GM18858 (cell line): Measurements from ENCODE around the gene CSPG5.

Experiments
- ATAC-seq: cut with Tn5 transposase; IDR thresholded peaks from one replicate; pipeline ENCODE4 v1.9.1; 2021; ENCODE audit not compliant: unreplicated experiment

Gene CSPG5, protein sequence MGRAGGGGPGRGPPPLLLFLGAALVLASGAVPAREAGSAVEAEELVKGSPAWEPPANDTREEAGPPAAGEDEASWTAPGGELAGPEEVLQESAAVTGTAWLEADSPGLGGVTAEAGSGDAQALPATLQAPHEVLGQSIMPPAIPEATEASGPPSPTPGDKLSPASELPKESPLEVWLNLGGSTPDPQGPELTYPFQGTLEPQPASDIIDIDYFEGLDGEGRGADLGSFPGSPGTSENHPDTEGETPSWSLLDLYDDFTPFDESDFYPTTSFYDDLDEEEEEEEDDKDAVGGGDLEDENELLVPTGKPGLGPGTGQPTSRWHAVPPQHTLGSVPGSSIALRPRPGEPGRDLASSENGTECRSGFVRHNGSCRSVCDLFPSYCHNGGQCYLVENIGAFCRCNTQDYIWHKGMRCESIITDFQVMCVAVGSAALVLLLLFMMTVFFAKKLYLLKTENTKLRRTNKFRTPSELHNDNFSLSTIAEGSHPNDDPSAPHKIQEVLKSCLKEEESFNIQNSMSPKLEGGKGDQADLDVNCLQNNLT

DNA sequence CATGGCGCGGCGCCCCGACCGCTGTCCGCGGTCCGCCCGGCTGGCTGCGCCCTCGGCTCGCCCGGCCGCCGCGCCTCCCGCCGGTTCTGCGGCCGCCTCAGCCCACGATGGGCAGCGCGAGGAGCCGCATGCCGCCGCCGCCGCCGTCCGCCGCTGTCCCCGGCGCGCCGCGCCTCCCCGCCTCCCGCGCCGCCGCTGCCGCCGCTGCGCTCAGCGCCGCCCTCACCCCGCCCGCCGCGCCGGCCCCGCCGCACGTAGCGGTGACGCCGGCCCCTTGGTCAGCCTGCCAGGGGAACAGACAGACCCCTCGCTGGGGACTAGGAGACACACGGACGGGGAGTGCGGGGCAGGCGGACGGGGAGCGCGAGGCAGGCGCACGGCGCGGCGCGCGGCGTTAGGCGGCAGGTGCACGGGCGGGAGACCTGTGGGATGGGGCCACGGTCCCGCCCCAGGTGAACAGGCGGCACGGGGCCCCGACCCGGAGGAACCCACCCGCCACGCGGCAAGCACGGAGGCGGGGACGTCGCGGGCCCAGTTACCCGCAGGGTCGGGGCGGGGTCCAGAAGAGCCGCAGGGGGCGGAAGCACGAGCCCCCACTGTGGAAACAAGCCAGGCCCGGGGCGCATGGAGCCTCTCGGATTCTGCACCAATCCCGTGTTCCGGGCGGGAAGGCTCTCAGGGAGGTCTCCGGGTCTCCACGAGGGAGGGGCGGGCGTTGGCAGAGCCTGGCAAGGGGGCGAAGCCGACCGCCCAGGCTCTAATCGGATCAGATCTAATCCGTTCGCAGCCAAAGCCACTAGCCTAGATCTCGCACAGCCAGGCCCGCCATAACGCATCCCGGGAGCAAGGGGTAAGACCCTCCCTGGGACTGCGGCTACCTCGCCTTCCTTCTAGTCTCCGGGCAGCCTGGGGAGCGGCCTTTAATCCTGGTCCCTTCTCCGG, at the start of gene CSPG5:
CSPG5 (minus strand) TSS at position 175 of the 942 bp plus-strand sequence; CDS start at position 3, 172 bp downstream.
- ATAC-seq: no peak

DNA sequence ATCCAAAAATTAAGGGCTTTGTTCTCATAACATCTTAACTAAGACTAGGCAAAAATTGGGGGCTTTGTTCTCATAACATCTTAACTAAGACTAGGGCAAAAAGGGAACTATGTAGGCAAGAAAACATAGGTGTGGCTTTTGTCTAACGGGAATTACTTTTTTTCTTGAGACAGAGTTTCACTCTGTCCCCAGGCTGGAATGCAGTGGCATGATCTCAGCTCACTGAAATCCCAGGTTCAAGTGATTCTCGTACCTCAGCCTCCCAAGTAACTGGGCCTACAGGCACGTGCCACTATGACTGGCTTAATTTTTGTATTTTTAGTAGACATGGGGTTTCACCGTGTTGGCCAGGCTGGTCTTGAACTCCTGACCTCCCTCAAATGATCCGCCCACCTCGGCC, 49.8 kb upstream of the CSPG5 start:
- no peak for ATAC-seq

DNA sequence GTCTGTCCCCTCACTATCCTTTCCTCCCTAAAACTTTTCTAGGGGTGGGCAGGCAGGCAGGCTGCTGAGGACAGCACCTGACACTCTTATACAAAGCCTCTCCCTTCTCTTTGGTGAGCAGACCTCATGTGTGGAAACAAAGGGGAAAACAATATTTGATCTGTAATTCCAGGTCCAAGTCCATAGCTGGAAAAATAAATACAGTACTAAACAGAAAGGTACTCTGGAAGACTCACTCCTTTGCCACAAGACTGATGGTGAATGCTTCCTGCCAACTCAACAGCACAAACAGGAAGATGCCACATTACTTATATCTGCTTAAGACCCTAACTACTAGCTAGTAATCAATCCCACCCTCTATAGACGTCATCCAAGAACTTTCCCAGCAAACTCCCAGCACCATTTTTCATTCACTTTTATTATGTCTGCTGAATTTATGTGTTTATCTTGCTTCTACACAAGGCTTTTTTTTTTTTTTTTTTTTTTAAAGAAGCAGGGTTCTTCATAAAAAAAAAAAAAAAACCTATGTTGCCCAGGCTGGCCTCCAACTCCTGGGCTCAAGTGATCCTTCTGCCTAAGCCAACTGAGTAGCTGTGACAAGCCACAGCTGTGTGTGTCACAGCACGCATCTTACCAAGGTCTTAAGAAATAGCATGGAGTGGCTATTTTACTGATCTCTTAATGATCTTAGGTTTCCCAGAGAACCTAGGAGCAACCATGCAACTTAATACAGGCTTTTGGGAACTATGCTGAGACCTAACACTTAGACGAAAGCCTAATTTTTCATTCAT, 44.2 kb upstream of the CSPG5 start:
- ATAC-seq: no peak

DNA sequence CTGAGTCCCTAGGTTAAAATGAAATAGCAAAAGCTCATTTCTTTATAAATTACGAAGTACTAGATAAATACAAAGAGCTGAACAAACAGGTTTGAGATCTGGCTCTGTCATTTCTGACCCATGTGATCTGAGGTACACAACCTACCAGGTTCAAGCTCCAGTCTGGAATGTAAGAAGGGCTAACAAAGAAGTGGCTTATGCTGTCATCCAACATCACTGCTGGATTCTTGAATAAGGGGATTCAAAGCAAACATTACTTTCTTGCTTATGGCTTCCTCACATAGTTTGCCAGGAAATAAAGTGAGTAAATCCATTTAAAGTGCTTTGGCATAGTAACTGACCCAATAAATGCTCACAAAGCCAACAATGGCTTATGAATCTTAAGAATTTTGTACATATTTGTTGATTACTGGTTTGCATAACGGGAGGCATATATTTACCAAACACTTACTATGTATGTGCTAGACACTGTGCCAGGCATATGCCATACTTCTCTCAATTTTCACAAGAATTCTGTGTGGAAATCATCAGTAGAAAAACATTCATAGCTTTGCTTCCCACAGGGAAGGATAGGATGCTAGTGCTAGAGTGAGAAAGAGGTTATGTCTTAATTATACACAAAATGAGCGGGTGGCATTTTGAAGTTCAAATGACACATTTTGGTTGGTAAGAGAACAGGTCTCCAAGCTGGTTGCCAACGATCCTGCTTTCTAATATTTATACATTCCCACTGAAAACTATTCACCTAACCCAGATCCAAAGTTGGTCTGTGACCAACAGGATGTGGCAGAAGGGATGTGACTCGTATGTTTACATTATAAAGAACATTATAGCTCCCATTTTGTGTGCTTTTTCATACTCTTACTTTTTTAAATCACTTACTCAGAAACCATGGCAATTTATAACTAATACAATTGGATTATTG, 38.7 kb upstream of the CSPG5 start:
- no peak for ATAC-seq

DNA sequence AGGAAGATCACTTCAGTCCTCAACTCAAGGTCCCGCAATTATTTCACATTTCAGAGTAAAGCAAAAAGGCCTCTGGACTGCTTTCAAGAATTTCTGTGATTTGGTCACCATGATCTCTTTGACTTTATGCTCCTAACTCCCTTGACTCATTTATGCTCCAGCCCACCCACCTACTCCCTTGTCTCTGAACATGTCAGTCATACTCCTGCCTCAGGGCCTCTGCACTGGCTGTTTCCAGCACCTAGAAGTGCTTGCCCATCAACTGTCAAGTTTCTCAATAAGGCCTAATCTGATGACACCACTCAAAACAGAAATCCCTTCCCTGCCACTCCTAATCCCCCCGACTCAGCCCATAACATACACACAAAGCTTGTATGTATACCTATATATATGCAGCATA, 36.1 kb upstream of the CSPG5 start:
- ATAC-seq: no peak

DNA sequence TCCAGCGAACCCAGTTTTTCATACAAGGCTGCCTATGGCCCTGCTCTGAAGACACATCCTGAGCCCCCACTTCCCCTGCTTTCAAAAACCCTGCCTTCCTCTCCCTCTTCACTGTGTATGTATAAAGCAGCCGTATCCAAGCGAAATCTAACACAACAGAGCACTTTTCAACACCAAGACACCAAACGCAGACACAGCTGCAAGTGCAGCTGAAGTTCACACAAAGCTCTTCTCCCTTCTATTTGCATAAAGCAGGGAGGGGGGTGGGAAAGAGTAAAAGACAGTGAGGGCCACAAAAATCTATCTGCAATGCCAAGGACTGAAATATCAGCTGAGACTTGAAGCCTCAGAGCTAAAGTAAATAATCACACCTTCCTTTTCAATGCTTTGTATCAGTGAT, 35.1 kb upstream of the CSPG5 start:
- ATAC-seq: no peak

DNA sequence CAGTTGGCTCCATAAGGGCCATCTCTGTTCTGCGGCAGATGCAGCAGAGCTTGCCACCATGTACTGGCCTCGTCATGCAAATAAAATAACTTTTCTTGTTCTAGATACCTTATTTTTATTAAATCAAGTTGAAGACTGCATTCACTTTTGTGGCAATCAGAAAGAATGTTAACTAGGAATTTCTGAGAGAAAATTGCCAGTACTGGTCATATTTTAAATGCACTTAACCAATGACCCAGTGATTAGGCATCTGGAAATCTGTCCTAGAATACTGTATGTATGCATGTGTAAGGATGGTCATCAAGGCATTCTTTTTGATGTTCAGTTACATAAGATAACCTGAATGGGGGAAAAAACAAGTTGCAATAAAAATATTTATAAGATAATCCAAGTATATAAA, 34.2 kb upstream of the CSPG5 start:
- ATAC-seq: no peak

DNA sequence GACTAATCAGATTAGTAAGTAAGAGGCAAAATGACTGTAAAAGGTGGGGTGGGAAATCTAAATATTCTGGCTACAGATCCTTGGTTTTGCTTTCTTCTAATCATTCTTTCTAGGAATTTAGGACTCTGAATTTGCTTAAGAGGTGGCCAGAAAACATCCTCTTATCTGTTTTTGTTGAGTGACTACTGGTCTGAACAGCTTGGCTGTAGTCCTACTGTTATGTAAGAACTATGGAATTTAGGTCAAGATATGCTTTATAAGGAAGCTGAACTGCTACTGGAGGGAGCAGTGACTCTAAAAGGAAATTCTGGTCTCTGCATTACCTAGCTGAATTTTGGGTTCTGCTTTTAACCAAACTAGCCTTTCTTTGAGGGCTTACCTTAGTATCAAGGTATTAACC, 33.5 kb upstream of the CSPG5 start:
- no peak for ATAC-seq

DNA sequence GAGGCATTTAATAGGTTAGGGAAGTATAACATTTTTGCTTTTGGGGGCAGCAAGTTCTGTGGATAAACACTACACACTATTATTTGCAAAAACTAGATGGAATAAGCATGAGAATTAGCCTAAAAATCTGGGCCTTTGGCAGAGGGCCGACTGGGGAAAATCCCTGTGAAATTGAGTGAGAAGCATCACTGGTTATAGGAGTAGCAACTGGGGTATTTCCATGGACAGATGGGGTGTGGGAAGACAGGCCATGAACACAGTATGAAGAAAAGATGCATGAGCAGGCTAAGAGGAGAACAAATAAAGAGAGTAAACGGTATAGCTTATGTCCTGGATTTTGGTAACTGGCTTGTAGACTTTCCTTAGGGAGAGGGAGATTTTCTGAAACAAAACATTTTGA, 32.9 kb upstream of the CSPG5 start:
- no peak for ATAC-seq

DNA sequence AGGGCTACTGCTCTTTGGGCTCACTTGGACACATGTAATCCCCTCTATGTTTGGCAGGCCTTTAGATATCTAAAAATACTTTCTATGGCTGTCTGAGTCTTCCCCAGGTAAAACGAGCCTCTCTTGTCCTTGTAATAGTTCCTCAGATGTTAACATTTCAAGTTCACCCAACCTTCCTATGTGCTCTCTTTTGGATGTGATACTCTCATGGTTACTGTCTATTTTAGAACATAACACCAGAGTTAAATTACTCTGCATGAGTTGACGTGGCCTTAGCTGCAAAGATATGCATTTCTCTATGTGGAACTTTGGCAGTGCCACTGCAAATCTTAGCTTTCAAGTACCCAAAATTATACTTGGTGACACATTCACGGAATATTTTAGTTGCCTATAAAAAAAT, 31.9 kb upstream of the CSPG5 start:
- no peak for ATAC-seq

DNA sequence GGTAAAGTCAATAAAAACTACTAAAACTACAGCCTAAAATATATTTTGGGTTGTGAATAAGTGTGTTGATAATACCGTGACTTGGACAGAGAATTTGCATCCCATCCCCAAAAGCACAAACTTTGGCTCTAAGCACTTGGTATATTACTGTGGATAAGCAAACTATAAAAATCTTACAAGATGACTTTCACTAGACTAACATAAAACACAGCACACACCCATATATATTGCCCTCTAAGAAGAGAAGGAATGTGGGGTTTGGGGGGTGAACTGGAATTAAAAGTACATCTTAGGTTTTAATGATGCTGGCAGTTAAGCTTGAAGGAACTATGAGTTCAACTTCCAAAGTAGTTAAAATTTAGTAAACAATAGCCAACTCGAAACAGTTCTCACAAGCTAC, 28.7 kb upstream of the CSPG5 start:
- ATAC-seq: no peak

DNA sequence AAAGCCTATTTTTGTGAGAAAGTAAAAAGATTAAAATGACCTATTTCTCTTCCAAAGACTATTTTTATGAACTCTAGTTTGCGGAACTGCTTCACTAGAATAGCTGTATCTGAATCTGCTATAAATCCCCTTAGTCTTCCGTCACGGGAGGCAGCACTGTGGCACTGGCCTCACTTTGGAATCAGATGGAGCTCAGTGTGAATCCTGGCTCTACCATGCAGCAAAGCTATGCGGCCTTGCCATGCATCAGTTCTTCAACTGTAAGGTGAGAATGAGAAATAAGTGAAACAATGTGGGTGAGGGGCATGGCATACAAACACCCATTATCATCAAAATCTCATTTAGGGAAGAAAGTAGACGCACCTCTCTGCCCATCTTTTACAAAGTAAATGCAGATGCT, 27.5 kb upstream of the CSPG5 start:
- no peak for ATAC-seq

DNA sequence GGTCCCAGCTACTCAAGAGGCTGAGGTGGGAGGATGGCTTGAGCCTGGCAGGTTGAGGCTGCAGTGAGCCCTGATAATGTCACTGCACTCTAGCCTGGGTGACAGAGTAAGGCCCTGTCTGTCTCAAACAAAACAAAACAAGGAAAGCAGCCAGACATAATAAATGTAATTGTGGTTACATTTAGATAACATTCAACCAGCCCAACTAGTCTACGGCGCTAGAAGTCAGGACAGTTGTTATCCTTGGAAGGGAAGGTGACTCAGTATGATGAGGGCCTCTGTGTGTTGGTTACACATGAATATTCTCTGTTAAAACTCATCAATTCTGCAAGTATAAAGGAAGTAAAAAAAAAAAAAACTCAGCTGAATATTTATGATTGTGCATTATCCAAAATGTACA, 27.0 kb upstream of the CSPG5 start:
- ATAC-seq: no peak

DNA sequence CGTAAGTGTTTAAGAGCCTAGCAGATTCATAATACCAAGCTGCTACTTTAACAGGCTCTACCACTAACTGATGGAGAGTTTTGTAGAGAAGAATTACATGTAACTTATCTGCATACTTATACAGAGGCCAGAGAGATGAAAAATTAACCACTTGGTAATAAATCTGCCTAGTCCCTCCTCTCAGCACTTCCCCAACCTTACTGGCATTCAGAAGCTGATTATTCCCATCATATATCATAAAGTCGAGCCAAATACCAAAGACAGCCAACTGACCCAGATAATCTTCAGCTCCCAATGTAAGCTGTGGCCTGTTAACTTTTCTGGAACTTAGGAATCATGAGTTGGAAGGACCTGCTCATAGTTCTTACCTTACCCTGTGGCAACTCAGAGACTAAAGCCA, 25.5 kb upstream of the CSPG5 start:
- no peak for ATAC-seq

DNA sequence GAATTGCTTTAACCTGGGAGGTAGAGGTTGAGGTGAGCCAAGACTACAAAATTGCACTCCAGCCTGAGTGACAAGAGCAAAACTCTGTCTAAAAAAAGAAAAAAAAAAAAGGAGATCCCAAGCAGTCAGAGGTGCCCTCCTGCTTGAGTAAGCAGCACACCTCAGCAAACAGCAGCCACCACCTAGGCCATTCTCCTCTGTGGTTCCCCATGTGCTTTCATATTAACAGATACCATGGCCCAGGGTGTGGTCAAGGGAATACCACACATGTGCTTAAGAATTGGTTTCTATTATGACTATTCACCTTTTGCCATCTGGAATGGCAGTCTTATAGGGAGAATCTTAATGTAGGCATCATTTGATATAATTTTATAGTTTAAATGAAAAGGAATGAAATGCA, 24.7 kb upstream of the CSPG5 start:
- ATAC-seq: no peak

DNA sequence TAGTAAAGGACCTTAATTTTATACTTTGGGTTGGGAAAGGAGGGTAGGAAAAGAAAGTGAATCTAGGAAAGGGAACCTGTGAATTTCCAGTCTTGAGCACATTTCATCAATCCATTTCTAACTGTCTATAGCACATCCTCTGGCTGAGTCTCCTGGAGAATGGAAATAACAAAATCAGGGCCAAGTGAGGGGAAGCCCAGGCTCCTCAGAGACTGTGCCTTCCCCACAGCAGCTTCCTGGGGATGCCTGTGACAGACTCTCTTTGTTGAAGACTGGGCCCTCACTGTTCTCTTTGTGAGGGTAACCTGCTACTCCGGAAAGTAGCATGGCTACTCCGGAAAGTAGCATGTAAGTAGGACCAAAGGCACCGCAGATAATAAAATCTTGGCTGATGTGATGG, 22.6 kb upstream of the CSPG5 start:
- no peak for ATAC-seq

DNA sequence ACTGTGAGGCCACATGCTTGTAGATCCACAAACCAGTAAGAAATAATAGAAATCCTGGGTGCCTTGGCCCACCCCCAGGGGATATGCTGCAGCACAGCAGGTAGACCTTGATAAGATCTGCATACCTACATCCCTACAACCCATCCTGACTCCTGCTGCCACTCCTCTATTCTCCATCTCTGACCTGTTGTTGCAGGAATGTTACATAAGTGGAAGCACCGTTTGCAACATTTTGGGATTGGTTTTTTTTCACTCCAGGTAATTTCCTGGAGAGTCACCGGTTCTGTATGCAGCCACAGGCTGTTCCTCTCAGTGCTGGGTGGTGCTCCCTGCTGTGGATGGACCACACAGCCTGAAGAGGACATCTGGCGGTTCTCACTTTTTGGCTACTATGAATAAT, 16.1 kb upstream of the CSPG5 start:
- no peak for ATAC-seq

DNA sequence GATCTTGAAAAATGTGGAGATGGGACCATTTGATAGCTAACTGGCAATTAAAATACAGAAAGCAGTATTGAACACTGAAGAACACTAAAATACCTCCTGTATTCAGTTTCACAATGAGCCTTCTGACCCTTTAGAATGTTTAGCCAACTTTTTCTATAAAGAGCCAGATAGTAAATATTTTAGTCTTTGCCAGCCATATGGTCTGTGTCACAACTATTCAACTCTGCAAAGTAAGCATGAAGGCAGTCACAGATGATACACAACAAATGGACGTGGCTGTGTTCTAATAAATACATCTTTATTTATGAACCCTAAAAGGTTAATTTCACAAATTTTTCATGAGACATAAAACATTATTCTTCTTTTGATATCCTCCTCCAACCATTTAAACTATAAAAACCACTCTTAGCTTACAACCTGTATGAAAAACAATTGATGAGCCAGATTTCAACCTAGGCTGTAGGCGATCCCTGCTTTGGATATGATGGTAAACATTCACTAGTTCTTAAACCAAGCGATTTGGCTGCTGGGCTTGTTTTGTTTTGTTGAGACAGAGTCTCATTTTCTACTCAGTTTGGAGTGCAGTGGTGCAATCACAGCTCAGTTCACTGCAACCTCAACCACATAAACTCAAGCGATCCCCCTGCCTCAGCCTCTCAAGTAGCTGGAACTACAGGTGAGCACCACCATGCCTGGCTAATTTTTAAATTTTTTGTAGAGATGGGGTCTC, 13.6 kb upstream of the CSPG5 start:
- ATAC-seq: no peak

DNA sequence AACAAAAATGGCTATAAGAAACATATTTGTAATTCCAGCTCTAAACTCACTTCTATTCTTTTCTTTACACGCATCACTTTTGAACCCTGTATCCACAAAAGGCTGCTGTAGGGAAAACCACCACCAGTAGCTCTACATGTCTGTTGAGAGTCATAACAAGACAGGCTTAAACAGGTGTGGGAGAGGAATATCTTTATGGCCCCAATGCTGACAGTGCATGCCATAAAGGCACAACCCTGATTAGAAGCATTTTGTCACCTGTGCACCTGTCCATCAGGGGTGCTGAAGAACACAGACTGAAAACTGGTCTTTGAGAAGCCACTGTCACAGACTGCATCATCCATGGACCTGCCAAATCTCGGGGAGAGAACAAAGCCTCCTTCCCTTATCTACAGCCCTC, 11.6 kb upstream of the CSPG5 start:
- ATAC-seq: no peak
